A549 (cell line): ENCODE data around the gene CFAP46. TPM values are rescaled to one million over a fixed set of nuclear protein-coding genes. Genes with fewer than 3 reads are reported as not detected.
"Not testable (repeated sequence)": the region's sequence is repeated elsewhere in the genome, so short reads cannot be mapped to it uniquely, and the experiment has no call there.

ENCODE experiments used
- ATAC-seq, 2 experiments: fragments of 200-7000 bp in 1 of 2; fragments of >200 bp in 1 of 2; cut with Nextera tagmentation in 1 of 2; cut with Tn5 transposase in 1 of 2; 3 replicates each; pipeline versions ENCODE4 v1.8.0 to v1.9.1; 2018 to 2020; ENCODE audit warnings: mild to moderate bottlenecking in 1 of 2, moderate library complexity in 1 of 2
- CTCF ChIA-PET: fragments of 300-600 bp; sonication (Branson Sonifier 250); formaldehyde crosslinking; extraction: SDS; loops from one replicate; lab custom pipeline; 2021; ENCODE audit warnings: antibody characterized with exemption, inconsistent platforms; lab: Yijun Ruan, JAX
- POLR2A ChIA-PET: fragments of 350-600 bp; formaldehyde crosslinking; extraction: SDS; loops from one replicate; lab custom pipeline; 2021; ENCODE audit warnings: antibody characterized with exemption, inconsistent platforms; lab: Yijun Ruan, JAX
- DNase-seq, 2 experiments: peaks; one replicate each; pipeline versions ENCODE4 v3.0.0 to v3.0.0-alpha.2; 2011 to 2016; ENCODE audit warnings: low read depth in 1 of 2, low spot score in 1 of 2
- FAIRE-seq: peaks from 2 replicates; lab custom pipeline; 2011; peaks lifted over from hg19 to GRCh38; lab: Jason Lieb, UNC
- H3K27ac ChIP-seq, 2 experiments: fragments of >200 bp; sonication (Bioruptor Twin); formaldehyde crosslinking; 3 replicates each; pipeline ENCODE4 v1.5.1; 2016 to 2017
- H3K4me1 ChIP-seq: fragments of >200 bp; sonication (Bioruptor Twin); formaldehyde crosslinking; 3 replicates; pipeline ENCODE4 v1.6.1; 2016
- H3K4me2 ChIP-seq: fragments of >200 bp; sonication (Bioruptor Twin); formaldehyde crosslinking; 3 replicates; pipeline ENCODE4 v1.6.1; 2016
- H3K4me3 ChIP-seq: fragments of >200 bp; sonication (Bioruptor Twin); formaldehyde crosslinking; 3 replicates; pipeline ENCODE4 v1.5.1; 2016
- H3K9me3 ChIP-seq: fragments of >200 bp; sonication (Bioruptor Twin); formaldehyde crosslinking; 3 replicates; pipeline ENCODE4 v1.6.1; 2016
- BHLHE40 ChIP-seq: IDR thresholded peaks from 2 replicates; pipeline ENCODE4 v1.6.1; 2012; ENCODE audit warnings: low read depth, low read length, inconsistent platforms
- CHD2 ChIP-seq: fragments of 150-350 bp; IDR thresholded peaks from 2 replicates; pipeline ENCODE4 v1.6.1; 2014; ENCODE audit warnings: low read length; ENCODE audit not compliant: partially characterized antibody
- EHMT2 ChIP-seq: fragments of 200-600 bp; sonication (generic); IDR thresholded peaks from 2 replicates; pipeline ENCODE4 v1.6.1; 2016; ENCODE audit warnings: antibody characterized with exemption, low read depth, mild to moderate bottlenecking, moderate library complexity
- EP300 ChIP-seq, 2 experiments: fragments of >200 bp; sonication (Bioruptor Twin); formaldehyde crosslinking; IDR thresholded peaks; 2 replicates in 1 of 2; 3 replicates in 1 of 2; pipeline ENCODE4 v1.6.1; 2016 to 2017
- ESRRA ChIP-seq: fragments of 150-350 bp; IDR thresholded peaks from 2 replicates; pipeline ENCODE4 v1.6.1; 2014; ENCODE audit warnings: mild to moderate bottlenecking, low read length, borderline replicate concordance
- FOSL2 ChIP-seq, 2 experiments: fragments of 450-650 bp in 1 of 2; fragments of >200 bp in 1 of 2; sonication (Bioruptor Twin) in 1 of 2; formaldehyde crosslinking; IDR thresholded peaks; 2 replicates each; pipeline versions ENCODE4 v1.5.0 to v1.6.1; 2016 to 2020; ENCODE audit warnings: mild to moderate bottlenecking in 1 of 2, moderate library complexity in 1 of 2
- GATA3 ChIP-seq: IDR thresholded peaks from 2 replicates; pipeline ENCODE4 v1.6.1; 2012; ENCODE audit warnings: borderline replicate concordance
- HDAC2 ChIP-seq: fragments of 200-600 bp; sonication (generic); IDR thresholded peaks from 2 replicates; pipeline ENCODE4 v1.6.1; 2016
- KDM1A ChIP-seq: fragments of 200-600 bp; sonication (generic); IDR thresholded peaks from 2 replicates; pipeline ENCODE4 v1.6.1; 2016; ENCODE audit warnings: low read depth, mild to moderate bottlenecking
- PHF8 ChIP-seq: fragments of 200-600 bp; sonication (generic); IDR thresholded peaks from 2 replicates; pipeline ENCODE4 v1.6.1; 2016; ENCODE audit warnings: low read depth, mild to moderate bottlenecking, antibody characterized with exemption, moderate library complexity, borderline replicate concordance
- RARB ChIP-seq: fragments of 250-450 bp; sonication (Bioruptor Pico); IDR thresholded peaks from 2 replicates; pipeline ENCODE4 v1.8.0; 2021; ENCODE audit warnings: mild to moderate bottlenecking, moderate library complexity
- RCOR1 ChIP-seq: fragments of 150-350 bp; IDR thresholded peaks from 2 replicates; pipeline ENCODE4 v1.6.1; 2014; ENCODE audit warnings: antibody characterized with exemption, low read length, low read depth
- SMC3 ChIP-seq: fragments of >200 bp; sonication (Bioruptor Twin); formaldehyde crosslinking; IDR thresholded peaks from 3 replicates; pipeline ENCODE4 v1.6.1; 2018; ENCODE audit warnings: inconsistent platforms
- WGBS: methylation state at CpG from one replicate; pipeline ENCODE4 v1.1.6; 2017; ENCODE audit errors: missing lambda C conversion rate; 5-methylcytosine and 5-hydroxymethylcytosine counted together
- polyA plus RNA-seq, 4 experiments: library from polyadenylated mRNA; depleted of rRNA in 3 of 4; stranded (reverse); fragments of >200 nt; fragmentation: RNase III in 1 of 4; extraction: RNeasy Plus Mini Kit Qiagen cat#74134 plus additional on column Dnase treatment in 1 of 4; gene quantifications; 2 replicates in 3 of 4; 3 replicates in 1 of 4; pipeline ENCODE4 v1.2.3, GENCODE V29; 2011 to 2017

Gene CFAP46
- polyA plus RNA-seq, 2 of the 4 experiments (the other 2 are of a cell fraction): 0.88 to 1.8 TPM

DNA sequence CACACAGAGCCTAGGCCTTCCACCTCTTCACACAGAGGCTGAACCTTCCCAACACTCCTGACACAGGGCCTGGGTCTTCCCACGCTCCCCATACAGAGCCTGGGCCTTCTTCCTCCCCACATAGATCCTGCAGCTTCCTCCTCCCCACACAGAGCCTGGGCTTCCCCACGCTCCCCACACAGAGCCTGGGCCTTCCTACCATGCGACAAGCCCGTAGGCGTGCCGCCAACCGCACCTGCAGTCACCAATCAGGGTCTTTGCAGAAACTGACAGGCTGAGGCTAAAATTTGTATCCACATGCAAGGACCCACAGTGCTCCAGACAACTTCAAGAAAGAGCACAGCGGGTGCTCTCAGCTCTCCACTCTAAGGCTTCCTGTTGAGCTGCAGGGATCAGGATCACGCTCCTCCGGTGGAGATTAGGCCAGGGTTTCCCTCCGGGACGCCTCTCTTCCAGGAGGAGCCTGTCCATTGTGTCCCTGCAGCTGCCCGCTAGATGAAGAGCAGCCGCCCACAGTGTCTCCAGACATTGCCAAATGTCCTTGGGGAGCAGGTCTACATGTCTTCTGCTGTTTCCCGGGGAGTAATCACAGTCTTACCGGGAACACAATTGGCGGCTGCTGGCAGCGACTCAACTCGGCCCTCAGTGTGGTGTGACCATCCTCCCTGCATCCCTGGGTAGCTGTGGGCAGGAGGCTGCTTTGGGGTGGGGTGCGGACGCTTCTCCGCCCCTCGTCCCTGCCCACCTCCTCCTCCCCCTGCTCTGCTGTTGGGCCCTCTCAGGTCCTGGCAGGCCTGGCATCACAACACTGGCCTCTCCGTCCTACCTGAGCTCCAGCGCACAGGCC lies 9.7 kb downstream of the CFAP46 start:
- Histone ChIP-seq H3K4me1 (no peaks in the 10 kb centered on the region), H3K27ac (no peak overlapping the region), H3K4me3 (no peak overlapping the region), H3K9me3 (no peaks in the 10 kb centered on the region), H3K4me2 (no peak overlapping the region)
- TF ChIP-seq CHD2: no peak
- TF ChIP-seq GATA3: no peak
- TF ChIP-seq KDM1A: no peak
- no peak for TF ChIP-seq SMC3
- no peak for TF ChIP-seq FOSL2 (IDR thresholded peaks at IDR 0.05)
- TF ChIP-seq FOSL2 (CRISPR knock-in tag; IDR thresholded peaks at IDR 0.05): no peak
- TF ChIP-seq BHLHE40: no peak
- no peak for TF ChIP-seq HDAC2
- no peak for TF ChIP-seq RARB
- no peak for TF ChIP-seq RCOR1
- DNase-seq: no peak
- ChIA-PET CTCF (interaction anchor here (1.1 kb wide), 1 partner anchor 12 kb away, joined by 3 read pairs; no protein-coding TSS in a partner anchor), POLR2A (no interaction called here)
- WGBS: 94% methylated on average over 17 of the region's 25 CpGs
- no peak for ATAC-seq
- no peak for FAIRE-seq

DNA sequence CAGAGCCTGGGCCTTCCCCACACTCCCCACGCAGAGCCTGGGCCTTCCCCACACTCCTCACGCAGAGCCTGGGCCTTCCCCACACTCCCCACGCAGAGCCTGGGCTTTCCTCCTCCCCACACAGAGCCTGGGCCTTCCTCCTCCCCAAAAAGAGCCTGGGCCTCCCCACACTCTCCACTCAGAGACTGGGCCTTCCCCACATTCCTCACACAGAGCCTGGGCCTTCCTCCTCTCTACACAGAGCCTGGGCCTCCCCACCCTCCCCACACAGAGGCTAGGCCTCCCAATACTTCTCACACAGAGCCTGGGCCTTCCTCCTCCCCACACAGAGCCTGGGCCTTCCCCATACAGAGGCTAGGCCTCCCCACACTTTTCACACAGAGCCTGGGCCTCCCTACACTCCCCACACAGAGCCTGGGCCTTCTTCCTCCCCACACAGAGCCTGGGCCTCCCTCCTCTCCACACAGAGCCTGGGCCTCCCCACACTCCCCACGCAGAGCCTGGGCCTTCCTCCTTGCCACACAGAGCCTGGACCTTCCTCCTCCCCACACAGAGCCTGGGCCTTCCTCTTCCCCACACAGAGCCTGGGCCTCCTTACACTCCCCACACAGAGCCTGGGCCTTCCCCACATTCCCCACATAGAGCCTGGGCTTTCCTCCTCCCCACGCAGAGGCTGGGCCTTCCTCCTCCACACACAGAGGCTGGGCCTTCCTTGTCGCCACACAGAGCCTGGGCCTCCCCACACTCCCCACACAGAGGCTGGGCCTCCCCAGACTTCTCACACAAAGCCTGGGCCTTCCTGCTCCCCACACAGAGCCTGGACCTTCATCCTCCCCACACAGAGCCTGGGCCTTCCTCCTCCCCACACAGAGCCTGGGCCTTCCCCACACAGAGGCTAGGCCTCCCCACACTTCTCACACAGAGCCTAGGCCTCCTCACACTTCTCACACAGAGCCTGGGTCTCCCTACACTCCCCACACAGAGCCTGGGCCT lies 10.8 kb downstream of the CFAP46 start:
- H3K4me1 ChIP-seq, ATAC-seq, H3K4me3 ChIP-seq, CTCF ChIA-PET, POLR2A ChIA-PET, H3K9me3 ChIP-seq, DNase-seq, H3K4me2 ChIP-seq, FAIRE-seq: not testable (repeated sequence)
- 93% methylated on average over 3 of the region's 6 CpGs for WGBS
- H3K27ac ChIP-seq: 0 out of 6 replicates have a peak overlapping the region, but pooled peaks of 1 of the 2 experiments have one; percentile 11

DNA sequence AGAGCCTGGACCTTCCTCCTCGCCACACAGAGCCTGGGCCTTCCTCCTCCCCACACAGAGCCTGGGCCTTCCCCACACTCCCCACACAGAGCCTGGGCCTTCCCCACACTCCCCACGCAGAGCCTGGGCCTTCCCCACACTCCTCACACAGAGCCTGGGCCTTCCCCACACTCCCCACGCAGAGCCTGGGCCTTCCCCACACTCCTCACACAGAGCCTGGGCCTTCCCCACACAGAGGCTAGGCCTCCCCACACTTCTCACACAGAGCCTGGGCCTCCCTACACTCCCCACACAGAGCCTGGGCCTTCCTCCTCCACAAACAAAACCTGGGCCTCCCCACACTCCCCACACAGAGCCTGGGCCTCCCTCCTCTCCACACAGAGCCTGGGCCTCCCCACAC lies 11.7 kb downstream of the CFAP46 start:
- FAIRE-seq, ATAC-seq, POLR2A ChIA-PET, H3K4me3 ChIP-seq, H3K4me1 ChIP-seq, DNase-seq, H3K27ac ChIP-seq, CTCF ChIA-PET, H3K4me2 ChIP-seq, H3K9me3 ChIP-seq: not testable (repeated sequence)
- WGBS: 20% methylated on average over 1 of the region's 3 CpGs

DNA sequence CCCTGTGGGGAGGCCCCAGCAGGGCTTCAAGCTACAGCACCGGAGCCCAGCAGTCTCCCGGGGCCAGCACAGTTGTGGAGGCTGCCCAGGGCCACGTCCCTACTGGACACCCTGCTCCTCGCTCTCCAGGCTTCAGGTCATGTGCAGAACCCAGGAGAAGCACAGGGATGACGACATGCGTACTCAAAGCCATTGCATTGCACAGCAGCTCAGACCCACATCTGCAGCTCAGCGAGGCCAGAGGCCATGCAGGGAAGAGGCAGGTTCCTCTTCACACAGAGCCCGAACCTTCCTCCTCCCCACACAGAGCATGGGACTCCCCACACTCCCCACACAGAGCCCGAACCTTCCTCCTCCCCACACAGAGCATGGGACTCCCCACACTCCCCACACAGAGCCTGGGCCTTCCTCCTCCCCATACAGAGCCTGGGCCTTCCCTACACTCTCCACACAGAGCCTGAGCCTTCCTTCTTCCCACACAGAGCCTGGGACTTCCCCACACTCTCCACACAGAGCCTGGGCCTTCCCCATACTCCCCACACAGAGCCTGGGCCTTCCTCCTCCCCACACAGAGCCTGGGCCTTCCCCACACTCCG lies 12.3 kb downstream of the CFAP46 start:
- Histone ChIP-seq H3K9me3 (no peaks in the 10 kb centered on the region), H3K27ac (no peak overlapping the region), H3K4me2 (no peak overlapping the region), H3K4me1 (no peaks in the 10 kb centered on the region), H3K4me3 (no peak overlapping the region)
- 60% methylated on average over 10 of the region's 10 CpGs for WGBS
- POLR2A ChIA-PET: no interaction called here
- TF ChIP-seq ESRRA: no peak
- FAIRE-seq (no peak), ATAC-seq (no peak), DNase-seq (no peak)
- CTCF ChIA-PET: interaction anchor here (1.4 kb wide), 1 partner anchor 10 kb away, joined by 4 read pairs; no protein-coding TSS in a partner anchor

DNA sequence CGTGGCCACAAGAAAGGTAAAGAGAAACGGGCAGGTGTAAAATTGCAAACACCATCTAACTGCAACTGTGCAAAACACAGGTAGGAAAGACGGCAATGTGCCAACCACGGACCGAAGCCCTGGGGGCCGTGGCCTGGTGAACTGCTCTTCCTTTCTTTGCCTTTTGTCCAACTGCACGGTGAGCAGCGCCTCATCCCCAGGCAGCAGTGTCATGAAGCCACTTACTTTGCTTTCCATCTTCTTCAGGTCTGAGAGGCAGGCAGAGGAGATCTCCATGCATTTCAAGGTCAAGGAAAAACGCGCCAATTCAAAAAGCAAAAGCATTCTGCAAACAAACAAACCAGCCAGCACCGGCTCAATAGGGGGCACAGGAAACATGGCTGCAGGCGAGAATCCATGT lies 12.9 kb downstream of the CFAP46 start:
- 69% methylated on average over 12 of the region's 12 CpGs for WGBS
- CTCF ChIA-PET: interaction anchor here (1.4 kb wide), 1 partner anchor 11 kb away, joined by 4 read pairs; no protein-coding TSS in a partner anchor

More for the DNA sequence above, 12.9 kb downstream of the CFAP46 start:
- no peak overlapping the region for H3K4me3 ChIP-seq
- H3K27ac ChIP-seq: no peak overlapping the region
- H3K9me3 ChIP-seq: no peaks in the 10 kb centered on the region
- no peak overlapping the region for H3K4me2 ChIP-seq
- ATAC-seq: no peak
- no peak for DNase-seq
- no peak for FAIRE-seq
- TF ChIP-seq BHLHE40: no peak
- no peak for TF ChIP-seq PHF8
- no peak for TF ChIP-seq FOSL2 (IDR thresholded peaks at IDR 0.05)
- TF ChIP-seq FOSL2 (CRISPR knock-in tag; IDR thresholded peaks at IDR 0.05): no peak
- TF ChIP-seq KDM1A: no peak
- TF ChIP-seq EP300 (IDR thresholded peaks at IDR 0.05): no peak
- TF ChIP-seq EHMT2: no peak
- no peak for TF ChIP-seq ESRRA
- POLR2A ChIA-PET: no interaction called here
- no peaks in the 10 kb centered on the region for H3K4me1 ChIP-seq
